GM12878 (cell line): ENCODE measurements around the gene ACTR8.

Experiments
- CBX5 ChIP-seq: sonication (generic); IDR thresholded peaks from 2 replicates; pipeline ENCODE4 v1.6.1; 2016; ENCODE audit warnings: low read depth, moderate library complexity, mild to moderate bottlenecking, inconsistent platforms
- EZH2 ChIP-seq: IDR thresholded peaks from 2 replicates; pipeline ENCODE4 v1.6.1; 2012; ENCODE audit warnings: low read depth, mild to moderate bottlenecking, control low read depth, inconsistent platforms, low read length, borderline replicate concordance; ENCODE audit not compliant: control insufficient read depth
- MTA3 ChIP-seq: IDR thresholded peaks from 2 replicates; pipeline ENCODE4 v1.6.1; 2012; ENCODE audit warnings: low read length, inconsistent platforms, borderline replicate concordance
- NFIC ChIP-seq: IDR thresholded peaks from 2 replicates; pipeline ENCODE4 v1.6.1; 2012; ENCODE audit warnings: low read depth, mild to moderate bottlenecking, inconsistent platforms, low read length, moderate library complexity
- POLR2A ChIP-seq: IDR thresholded peaks from 2 replicates; pipeline ENCODE4 v1.6.1; 2011; ENCODE audit warnings: low read depth, mild to moderate bottlenecking, low read length
- PRDM15 ChIP-seq: fragments of 450-650 bp; formaldehyde crosslinking; IDR thresholded peaks from 2 replicates; pipeline ENCODE4 v1.4.0; 2020; ENCODE audit warnings: mild to moderate bottlenecking, moderate library complexity
- ZNF274 ChIP-seq: IDR thresholded peaks from one replicate; pipeline ENCODE4 v1.8.0; 2011; ENCODE audit not compliant: insufficient read length, insufficient read depth
- TF ChIP-seq, protein P1 (sequence below), 3 experiments: IDR thresholded peaks in 2 of 3; conservative IDR thresholded peaks in 1 of 3; 2 replicates each; pipeline ENCODE4 v1.5.1; 2011; ENCODE audit warnings: low read depth in 3 of 3, low read length in 3 of 3, mild to moderate bottlenecking in 3 of 3, control low read depth in 2 of 3, moderate library complexity in 2 of 3, inconsistent platforms in 1 of 3, mixed read lengths in 1 of 3; ENCODE audit not compliant: control insufficient read depth in 2 of 3, insufficient read depth in 1 of 3; ENCODE audit errors: extremely low read depth in 1 of 3

- TF ChIP-seq PRDM15 (CRISPR knock-in tag) = no peak
- no peak for TF ChIP-seq MTA3
- no peak for TF ChIP-seq POLR2A
- TF ChIP-seq ZNF274 = no peak
- no peak for TF ChIP-seq NFIC
- TF ChIP-seq EZH2 = no peak
- no peak for TF ChIP-seq CBX5
- TF ChIP-seq, protein P1, sequence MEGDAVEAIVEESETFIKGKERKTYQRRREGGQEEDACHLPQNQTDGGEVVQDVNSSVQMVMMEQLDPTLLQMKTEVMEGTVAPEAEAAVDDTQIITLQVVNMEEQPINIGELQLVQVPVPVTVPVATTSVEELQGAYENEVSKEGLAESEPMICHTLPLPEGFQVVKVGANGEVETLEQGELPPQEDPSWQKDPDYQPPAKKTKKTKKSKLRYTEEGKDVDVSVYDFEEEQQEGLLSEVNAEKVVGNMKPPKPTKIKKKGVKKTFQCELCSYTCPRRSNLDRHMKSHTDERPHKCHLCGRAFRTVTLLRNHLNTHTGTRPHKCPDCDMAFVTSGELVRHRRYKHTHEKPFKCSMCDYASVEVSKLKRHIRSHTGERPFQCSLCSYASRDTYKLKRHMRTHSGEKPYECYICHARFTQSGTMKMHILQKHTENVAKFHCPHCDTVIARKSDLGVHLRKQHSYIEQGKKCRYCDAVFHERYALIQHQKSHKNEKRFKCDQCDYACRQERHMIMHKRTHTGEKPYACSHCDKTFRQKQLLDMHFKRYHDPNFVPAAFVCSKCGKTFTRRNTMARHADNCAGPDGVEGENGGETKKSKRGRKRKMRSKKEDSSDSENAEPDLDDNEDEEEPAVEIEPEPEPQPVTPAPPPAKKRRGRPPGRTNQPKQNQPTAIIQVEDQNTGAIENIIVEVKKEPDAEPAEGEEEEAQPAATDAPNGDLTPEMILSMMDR (IDR thresholded peaks at IDR 0.05 in 2 of 3, conservative IDR thresholded peaks at IDR 0.05 in 1 of 3; ENCODE audit: control insufficient read depth in 2 of 3, extremely low read depth in 1 of 3, insufficient read depth in 1 of 3, low read depth in 3 of 3, low read length in 3 of 3) = no peak
Observed at GRCh38 chr3:53836084-53836872, 45.7 kb downstream of the ACTR8 start.
